HepG2 (cell line): ENCODE measurements around the gene PDIA5.

Source experiments
- KDM4B ChIP-seq: sonication (generic); formaldehyde crosslinking; IDR thresholded peaks from 2 replicates; pipeline ENCODE4 v1.4.0; 2020; ENCODE audit warnings: missing genetic modification reagents
- NCOA1 ChIP-seq: sonication (generic); formaldehyde crosslinking; IDR thresholded peaks from 2 replicates; pipeline ENCODE4 v1.9.0; 2021; ENCODE audit warnings: missing genetic modification reagents
- SIN3A ChIP-seq: IDR thresholded peaks from 2 replicates; pipeline ENCODE4 v1.6.1; 2011; ENCODE audit warnings: low read depth, mild to moderate bottlenecking, control low read depth, low read length, borderline replicate concordance

- TF ChIP-seq SIN3A (no peak), KDM4B (CRISPR knock-in tag) (no peak), NCOA1 (CRISPR knock-in tag) (no peak)
Observed at GRCh38 chr3:123139522-123139921, 72.7 kb downstream of the PDIA5 start.
